GM19328 (cell line): ENCODE data around the gene NDOR1.

Source experiments
- ATAC-seq: cut with Tn5 transposase; IDR thresholded peaks from one replicate; pipeline ENCODE4 v1.9.1; 2021; ENCODE audit warnings: mild to moderate bottlenecking, moderate library complexity; ENCODE audit not compliant: unreplicated experiment

NDOR1 gene

GRCh38 chr9:137218212-137218753, 12.8 kb downstream of the NDOR1 start:
- no peak for ATAC-seq

- ATAC-seq: no peak
Observed at GRCh38 chr9:137218754-137219271, 13.3 kb downstream of the NDOR1 start.

GRCh38 chr9:137219757-137220316, 14.3 kb downstream of the NDOR1 start:
- no peak for ATAC-seq

- ATAC-seq: no peak
Observed at GRCh38 chr9:137220317-137221094, 15.0 kb downstream of the NDOR1 start.

- no peak for ATAC-seq
Observed at GRCh38 chr9:137221095-137221505, 15.6 kb downstream of the NDOR1 start.

- no peak for ATAC-seq
Observed at GRCh38 chr9:137221506-137222111, 16.1 kb downstream of the NDOR1 start.

- ATAC-seq: no peak
Observed at GRCh38 chr9:137222190-137223077, 16.9 kb downstream of the NDOR1 start, which contains the start of gene RNF208. TSS of gene RNF208 (minus strand) at chr9:137222240. CDS start at chr9:137221212, 1,028 bp downstream.

GRCh38 chr9:137223078-137223970, 17.8 kb downstream of the NDOR1 start:
- ATAC-seq: peak; percentile 72

- ATAC-seq: no peak
Observed at GRCh38 chr9:137224830-137225694, 19.6 kb downstream of the NDOR1 start, which contains the start of gene CYSRT1. TSS of gene CYSRT1 (plus strand) at chr9:137225174. CDS start at chr9:137225622, 448 bp downstream.

GRCh38 chr9:137225699-137226331, 20.3 kb downstream of the NDOR1 start:
- ATAC-seq: no peak

GRCh38 chr9:137226338-137227053, 21.0 kb downstream of the NDOR1 start:
- ATAC-seq: no peak

- ATAC-seq: no peak
Observed at GRCh38 chr9:137227054-137227852, 21.8 kb downstream of the NDOR1 start, which contains the start of gene RNF224. TSS of gene RNF224 (plus strand) at chr9:137227502. CDS start at chr9:137228336, 834 bp downstream.

GRCh38 chr9:137227853-137228505, 22.5 kb downstream of the NDOR1 start:
- no peak for ATAC-seq

- no peak for ATAC-seq
Observed at GRCh38 chr9:137228506-137228967, 23.0 kb downstream of the NDOR1 start.

GRCh38 chr9:137228968-137229896, 23.7 kb downstream of the NDOR1 start:
- ATAC-seq: no peak
